Neural cell (in vitro differentiated cells): ENCODE results near the gene GAGE10.

Experiments
- CTCF ChIP-seq: fragments of 450-650 bp; IDR thresholded peaks from 2 replicates; pipeline ENCODE4 v1.5.1; 2014; ENCODE audit warnings: antibody characterized with exemption, mild to moderate bottlenecking, moderate library complexity; ENCODE audit not compliant: poor library complexity, severe bottlenecking
- MXI1 ChIP-seq: fragments of 450-650 bp; conservative IDR thresholded peaks from 2 replicates; pipeline ENCODE4 v1.6.1; 2014; ENCODE audit warnings: antibody characterized with exemption, mild to moderate bottlenecking; ENCODE audit not compliant: poor library complexity, severe bottlenecking

GRCh38 chrX:49282647-49283011 is 20.8 kb upstream of the GAGE10 start:
- TF ChIP-seq CTCF = no peak
- TF ChIP-seq MXI1 = no peak
